HG02870 (cell line): Measurements from ENCODE around the gene PROSER2.
A peak's percentile ranks its signal among the peaks of the same experiment; 100 is the strongest.

ENCODE experiments used
- ATAC-seq: cut with Tn5 transposase; IDR thresholded peaks from one replicate; pipeline ENCODE4 v1.9.1; 2021; ENCODE audit warnings: mild to moderate bottlenecking, moderate library complexity; ENCODE audit not compliant: unreplicated experiment

PROSER2 gene

GRCh38 chr10:11866199-11866925 is 43.2 kb downstream of the PROSER2 start:
- ATAC-seq = no peak

- ATAC-seq = no peak
Measured at GRCh38 chr10:11869219-11869618, 46.1 kb downstream of the PROSER2 start.

GRCh38 chr10:11869743-11870460 is 46.7 kb downstream of the PROSER2 start:
- no peak for ATAC-seq

- no peak for ATAC-seq
Measured at GRCh38 chr10:11870461-11870780, 47.3 kb downstream of the PROSER2 start.

GRCh38 chr10:11870900-11871400 is 47.8 kb downstream of the PROSER2 start:
- no peak for ATAC-seq

- ATAC-seq = no peak
Measured at GRCh38 chr10:11871466-11871865, 48.3 kb downstream of the PROSER2 start.

- ATAC-seq = peak; percentile 71
Measured at GRCh38 chr10:11874568-11875493, 51.7 kb downstream of the PROSER2 start.

- ATAC-seq = no peak
Measured at GRCh38 chr10:11875494-11876281, 52.5 kb downstream of the PROSER2 start.

- ATAC-seq = no peak
Measured at GRCh38 chr10:11876324-11876723, 53.2 kb downstream of the PROSER2 start.

GRCh38 chr10:11876805-11877590 is 53.8 kb downstream of the PROSER2 start:
- no peak for ATAC-seq

- ATAC-seq = no peak
Measured at GRCh38 chr10:11877591-11877905, 54.4 kb downstream of the PROSER2 start.

GRCh38 chr10:11878776-11879175 is 55.6 kb downstream of the PROSER2 start:
- ATAC-seq = no peak

GRCh38 chr10:11879387-11880094 is 56.4 kb downstream of the PROSER2 start:
- ATAC-seq = no peak

- ATAC-seq = no peak
Measured at GRCh38 chr10:11880151-11881029, 57.2 kb downstream of the PROSER2 start.

GRCh38 chr10:11881030-11881476 is 57.9 kb downstream of the PROSER2 start:
- no peak for ATAC-seq

GRCh38 chr10:11881477-11882417 is 58.6 kb downstream of the PROSER2 start:
- no peak for ATAC-seq
